ENCODE results near the gene ZNF691.

The ZNF691 gene

DNA sequence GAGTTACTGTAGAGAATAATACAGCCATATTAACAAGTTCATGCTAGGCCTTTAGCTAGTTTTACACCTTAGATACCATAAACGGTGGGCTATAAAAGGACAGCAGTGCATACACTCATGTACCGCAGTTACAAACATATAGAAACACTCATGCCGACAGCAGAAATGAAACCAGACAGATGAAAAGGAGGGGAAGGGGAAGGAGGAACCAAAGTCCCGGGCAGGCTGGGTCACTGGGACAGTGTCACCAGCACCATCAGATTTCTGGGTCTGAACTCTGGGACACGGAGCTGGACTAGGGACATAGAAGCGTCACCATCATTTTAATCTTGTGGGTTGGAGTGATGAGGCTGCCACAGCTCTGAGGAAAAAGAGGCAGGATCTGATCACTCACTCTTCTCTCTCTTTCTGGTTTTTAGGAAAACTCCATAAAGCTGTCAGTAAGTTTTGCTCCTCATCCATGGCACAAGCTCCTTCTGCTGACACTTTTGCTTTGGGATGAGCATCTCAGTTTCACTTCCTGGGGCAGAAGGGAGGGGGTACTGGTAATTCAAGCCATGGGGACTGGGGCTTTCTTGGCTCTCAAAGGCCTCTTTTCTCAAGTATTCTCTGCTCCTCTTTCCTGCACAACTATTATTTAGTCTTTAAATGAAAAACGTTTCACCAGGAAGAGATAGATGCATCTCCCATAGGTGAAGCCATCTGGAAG, 7.8 kb upstream of the ZNF691 start:
- TF ChIP-seq TAF1 (IDR thresholded peaks at IDR 0.05; ENCODE audit: borderline replicate concordance, insufficient read depth, low read length) (no peak), FOXP2 (optimal IDR thresholded peaks at IDR 0.05; ENCODE audit: borderline replicate concordance, extremely low read depth, extremely low read length, insufficient read depth) (no peak), REST (IDR thresholded peaks at IDR 0.05; ENCODE audit: insufficient read depth in 1 of 2, low read depth in 2 of 2, low read length in 2 of 2) (no peak), SIN3A (IDR thresholded peaks at IDR 0.05; ENCODE audit: borderline replicate concordance, insufficient read depth, low read length) (no peak), POLR2AphosphoS5 (IDR thresholded peaks at IDR 0.05; ENCODE audit: low read depth, low read length) (no peak)

DNA sequence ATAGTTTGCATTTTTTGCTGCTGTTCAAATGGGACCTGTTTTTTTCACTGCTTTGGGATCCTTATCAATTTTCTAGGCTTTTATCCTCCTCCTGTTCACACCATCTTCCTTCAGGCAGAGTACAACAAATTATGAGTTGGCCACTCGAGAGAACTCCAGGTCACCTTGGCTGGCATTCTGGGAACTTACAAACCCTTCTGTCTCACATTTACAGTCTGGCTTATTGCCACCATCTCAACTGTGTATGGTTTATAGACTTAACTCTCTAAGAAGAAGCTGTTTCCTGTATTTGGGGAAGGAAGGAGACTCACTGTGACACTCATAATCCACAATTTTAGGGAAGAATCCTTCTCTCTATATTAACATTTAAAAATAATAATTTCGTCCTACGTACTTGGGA, 5.4 kb upstream of the ZNF691 start:
- TF ChIP-seq POLR2AphosphoS5 (IDR thresholded peaks at IDR 0.05; ENCODE audit: low read depth, low read length) (no peak), FOXP2 (optimal IDR thresholded peaks at IDR 0.05; ENCODE audit: borderline replicate concordance, extremely low read depth, extremely low read length, insufficient read depth) (no peak), REST (IDR thresholded peaks at IDR 0.05; ENCODE audit: insufficient read depth in 1 of 2, low read depth in 2 of 2, low read length in 2 of 2) (no peak), SIN3A (IDR thresholded peaks at IDR 0.05; ENCODE audit: borderline replicate concordance, insufficient read depth, low read length) (no peak), TAF1 (IDR thresholded peaks at IDR 0.05; ENCODE audit: borderline replicate concordance, insufficient read depth, low read length) (no peak)

DNA sequence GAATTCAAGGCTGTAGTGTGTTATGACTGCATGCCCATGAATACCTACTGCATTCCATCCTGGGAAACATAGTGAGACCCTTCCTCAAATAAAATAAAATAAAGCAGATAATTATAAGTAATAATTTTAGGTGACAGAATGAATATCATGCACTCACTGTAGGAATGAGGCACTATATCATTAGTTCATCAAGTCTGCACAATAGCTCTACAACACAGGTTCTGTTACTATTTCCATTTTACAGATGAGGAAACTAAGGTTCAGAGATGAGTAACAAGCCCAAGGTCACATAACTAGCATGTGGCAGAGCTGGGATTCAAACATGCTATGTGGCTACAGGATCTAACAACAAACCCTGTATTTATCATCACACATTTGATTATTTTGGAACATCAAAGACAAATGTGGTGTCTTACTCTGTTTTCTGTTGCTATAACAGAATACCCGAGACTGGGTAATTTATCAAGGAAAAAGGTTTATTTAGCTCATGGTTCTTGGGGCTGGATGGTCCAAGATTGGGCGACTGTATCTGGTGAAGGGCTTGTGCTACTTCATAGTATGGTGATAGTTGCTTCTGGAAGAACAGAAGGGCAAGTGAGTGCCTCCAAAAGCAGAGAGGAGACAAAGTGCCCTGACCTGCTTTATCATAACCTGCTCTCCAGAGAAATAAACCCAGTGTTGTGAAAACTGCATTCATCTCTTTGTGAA, 4.8 kb upstream of the ZNF691 start:
- no peak for TF ChIP-seq TAF1 (IDR thresholded peaks at IDR 0.05; ENCODE audit: borderline replicate concordance, insufficient read depth, low read length)
- no peak for TF ChIP-seq POLR2AphosphoS5 (IDR thresholded peaks at IDR 0.05; ENCODE audit: low read depth, low read length)
- TF ChIP-seq REST (IDR thresholded peaks at IDR 0.05; ENCODE audit: insufficient read depth in 1 of 2, low read depth in 2 of 2, low read length in 2 of 2): no peak
- TF ChIP-seq FOXP2 (optimal IDR thresholded peaks at IDR 0.05; ENCODE audit: borderline replicate concordance, extremely low read depth, extremely low read length, insufficient read depth): no peak
- TF ChIP-seq SIN3A (IDR thresholded peaks at IDR 0.05; ENCODE audit: borderline replicate concordance, insufficient read depth, low read length): no peak

- TF ChIP-seq FOXP2 (optimal IDR thresholded peaks at IDR 0.05; ENCODE audit: borderline replicate concordance, extremely low read depth, extremely low read length, insufficient read depth) (no peak), SIN3A (IDR thresholded peaks at IDR 0.05; ENCODE audit: borderline replicate concordance, insufficient read depth, low read length) (no peak), POLR2AphosphoS5 (IDR thresholded peaks at IDR 0.05; ENCODE audit: low read depth, low read length) (no peak), TAF1 (IDR thresholded peaks at IDR 0.05; ENCODE audit: borderline replicate concordance, insufficient read depth, low read length) (no peak), REST (IDR thresholded peaks at IDR 0.05; ENCODE audit: insufficient read depth in 1 of 2, low read depth in 2 of 2, low read length in 2 of 2) (no peak)
Measured at GRCh38 chr1:42844592-42845140, 1.7 kb upstream of the ZNF691 start.
